Astrocyte of the hippocampus (primary cell): ENCODE data around the gene IL4I1.

Source experiments
- DNase-seq: peaks from one replicate; pipeline ENCODE4 v3.0.0; 2011; ENCODE audit warnings: low read depth, low spot score

IL4I1 gene

DNA sequence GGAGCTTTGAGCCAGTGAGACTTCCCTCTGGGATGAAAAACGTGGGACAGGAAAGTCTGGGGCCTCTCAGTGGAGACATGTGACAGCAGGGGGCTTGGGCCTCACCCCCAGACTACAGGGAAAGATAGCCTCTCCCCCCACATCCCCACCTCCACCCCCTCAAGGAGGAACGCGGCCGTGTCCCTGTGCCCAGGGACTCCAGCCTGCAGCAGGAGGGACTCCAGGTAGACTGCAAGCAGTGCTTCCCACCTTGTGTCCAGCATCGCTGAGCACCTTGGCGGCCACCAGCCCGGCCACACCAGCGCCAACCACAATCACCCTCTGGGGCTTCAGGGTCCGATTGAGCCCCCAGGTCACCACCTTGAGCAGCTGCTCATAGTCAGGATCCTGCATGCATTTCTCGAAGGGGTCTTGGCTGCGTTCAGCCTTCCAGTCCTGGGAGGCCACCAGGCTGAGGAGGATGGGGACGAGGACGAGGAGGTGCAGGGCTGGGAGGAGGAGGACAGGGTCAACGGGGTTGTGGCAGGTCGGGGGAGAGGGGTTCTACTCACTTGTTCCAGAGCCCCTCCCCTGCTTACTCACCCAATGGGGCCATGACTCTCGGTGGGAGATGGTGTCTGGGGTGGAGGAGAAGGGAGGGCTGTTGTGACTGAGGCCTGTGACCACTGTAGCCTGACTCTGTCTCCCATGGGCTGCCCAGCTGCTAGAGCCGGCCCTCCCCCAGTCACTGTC, 955 bp downstream of the IL4I1 start:
- no peak for DNase-seq

DNA sequence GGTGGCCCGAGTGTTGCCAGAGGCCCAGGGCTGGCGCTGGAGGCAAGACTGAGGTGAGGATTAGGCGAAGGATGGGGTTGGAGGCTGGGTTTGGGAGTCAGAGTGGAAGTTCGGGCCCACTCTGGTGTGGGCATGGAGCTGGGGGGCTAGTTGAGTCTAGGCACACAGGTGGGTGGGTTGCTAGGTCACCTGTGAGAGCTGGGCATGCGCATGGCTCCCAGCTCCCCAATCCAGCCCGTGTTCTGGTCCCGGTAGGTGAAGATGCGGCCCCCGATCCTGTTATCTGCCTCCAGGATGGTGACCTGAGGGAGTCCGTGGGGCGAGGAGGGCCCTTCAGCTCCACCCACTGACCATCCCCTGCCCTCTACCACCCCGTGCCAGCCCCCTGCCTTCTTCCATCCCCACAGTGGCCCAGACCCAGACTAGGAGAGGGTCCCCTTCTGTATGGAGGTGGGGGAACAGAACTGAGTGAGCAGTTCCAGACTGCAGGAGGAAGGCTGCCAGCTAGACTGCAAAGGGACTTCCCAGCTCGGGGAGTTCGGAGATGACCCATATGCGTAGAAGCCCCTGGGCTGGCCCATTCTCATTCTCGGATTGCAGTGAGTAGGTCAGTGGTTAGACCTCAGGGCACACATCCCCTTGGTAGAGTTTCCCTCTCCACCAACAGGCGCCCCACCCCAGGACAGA, 1.7 kb downstream of the IL4I1 start:
- DNase-seq: no peak

DNA sequence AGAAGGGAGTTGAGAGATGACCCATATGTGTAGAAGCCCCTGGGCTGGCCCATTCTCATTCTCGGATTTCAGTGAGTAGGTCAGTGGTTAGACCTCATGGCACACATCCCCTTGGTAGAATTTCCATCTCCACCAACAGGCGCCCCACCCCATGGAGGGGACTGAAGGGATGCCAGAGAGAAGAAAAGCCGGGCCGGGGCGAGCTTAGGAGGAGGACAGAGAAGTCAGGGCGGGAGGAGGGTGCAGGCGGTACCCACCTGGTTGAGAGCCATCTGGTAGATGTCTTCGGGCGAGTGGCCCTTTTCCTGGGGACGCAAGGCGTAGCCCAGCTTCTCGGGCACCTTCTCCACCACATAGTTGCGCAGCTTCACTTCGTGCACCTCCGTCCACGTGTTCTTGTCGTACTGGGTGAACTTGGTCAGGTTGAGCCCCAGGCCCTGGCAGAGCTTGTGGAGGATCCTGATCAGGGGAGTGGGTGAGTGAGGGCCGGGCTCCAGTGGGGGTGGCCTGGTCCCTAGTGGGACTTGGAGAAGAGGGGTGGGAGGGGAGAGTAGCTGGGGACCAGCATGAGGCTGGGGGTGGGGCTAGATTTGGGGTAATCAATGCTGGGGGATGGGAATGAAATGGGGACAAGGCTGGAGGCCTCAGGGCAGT, 2.5 kb downstream of the IL4I1 start:
- DNase-seq: no peak

DNA sequence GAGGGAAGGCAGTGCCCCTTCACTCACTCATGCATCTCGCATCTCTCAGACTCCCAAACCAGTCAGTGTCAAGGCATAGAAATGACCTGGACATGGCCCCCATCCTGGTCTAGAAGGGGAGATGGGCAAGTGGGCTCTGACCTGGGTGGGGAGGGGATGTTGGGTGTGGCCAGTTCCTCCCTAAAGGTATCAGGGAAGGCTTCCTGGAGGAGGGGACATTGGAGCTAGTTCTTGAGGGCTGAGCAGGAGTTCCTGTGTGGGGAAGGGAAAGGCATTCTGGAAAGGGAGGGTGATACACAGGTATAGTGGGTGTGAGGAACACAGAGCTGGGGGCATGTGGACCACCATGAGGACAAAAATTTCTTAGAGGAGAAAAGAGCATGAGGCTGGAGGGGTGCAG, 4.0 kb downstream of the IL4I1 start:
- DNase-seq: no peak

DNA sequence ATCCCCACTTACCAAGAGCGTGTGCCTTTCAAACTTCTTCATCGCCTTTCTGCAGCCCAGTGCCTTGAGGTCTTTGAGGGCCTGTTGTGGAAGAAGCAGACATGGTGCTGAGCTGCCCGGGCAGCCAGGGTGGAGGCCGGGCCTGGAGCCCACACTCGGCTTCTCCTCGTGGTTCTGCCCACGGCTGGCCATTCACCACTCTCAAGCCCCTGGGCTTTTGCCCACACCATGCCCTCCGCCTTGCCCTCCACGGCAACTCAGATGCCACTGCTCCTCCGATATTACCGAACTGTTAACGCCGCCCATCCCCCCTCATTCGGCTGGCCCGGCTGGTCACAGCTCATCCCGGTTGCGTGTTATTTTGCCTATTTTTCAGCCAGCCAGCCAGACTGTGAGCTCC, 5.3 kb downstream of the IL4I1 start:
- no peak for DNase-seq

DNA sequence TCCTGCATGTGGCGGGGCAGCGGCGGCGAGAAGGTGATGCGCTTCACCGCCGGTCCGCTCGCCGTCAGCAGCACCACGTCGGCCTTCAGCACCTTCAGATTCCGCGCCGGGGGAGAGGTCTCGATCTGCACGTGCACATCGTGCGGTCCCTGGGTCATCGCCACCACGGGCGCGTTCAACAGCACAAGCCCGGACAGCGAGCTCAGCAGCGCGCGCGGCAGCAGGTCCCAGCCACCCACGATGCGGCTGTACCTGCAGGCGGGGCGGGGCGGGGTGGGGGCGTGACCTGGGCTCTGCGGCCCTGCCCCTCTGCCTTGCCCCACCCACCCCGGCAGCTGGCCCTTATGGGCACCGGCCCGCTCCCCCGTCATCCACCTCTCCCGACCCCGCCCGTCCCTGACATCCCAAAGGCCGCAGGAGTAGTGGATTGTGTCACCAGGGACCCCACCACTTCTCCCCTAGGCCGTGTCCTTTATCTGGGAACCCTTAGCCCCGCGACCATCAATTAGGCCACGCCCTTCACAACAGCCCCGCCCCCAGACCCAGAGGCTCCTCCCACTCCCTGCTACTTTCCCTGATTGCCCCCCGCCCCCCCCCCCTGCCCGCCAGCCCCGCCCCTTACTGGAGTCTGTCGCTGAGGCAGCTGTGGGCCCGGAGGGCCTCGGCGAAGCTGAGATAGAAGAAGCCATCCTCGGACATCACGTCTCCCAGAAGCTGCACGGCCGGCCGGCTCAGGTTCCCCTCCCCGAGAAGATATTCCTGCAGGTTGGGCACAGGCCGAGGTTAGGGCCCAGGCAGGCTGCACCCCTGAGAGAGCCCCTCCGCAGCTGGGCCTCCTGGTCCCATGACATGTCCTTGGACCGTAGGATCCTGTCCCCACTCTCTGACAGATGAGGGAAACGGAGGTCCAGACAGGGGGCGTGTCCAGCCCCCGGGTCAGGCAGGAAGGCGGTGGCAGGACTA, 6.1 kb downstream of the IL4I1 start:
- peak; percentile 33 for DNase-seq

DNA sequence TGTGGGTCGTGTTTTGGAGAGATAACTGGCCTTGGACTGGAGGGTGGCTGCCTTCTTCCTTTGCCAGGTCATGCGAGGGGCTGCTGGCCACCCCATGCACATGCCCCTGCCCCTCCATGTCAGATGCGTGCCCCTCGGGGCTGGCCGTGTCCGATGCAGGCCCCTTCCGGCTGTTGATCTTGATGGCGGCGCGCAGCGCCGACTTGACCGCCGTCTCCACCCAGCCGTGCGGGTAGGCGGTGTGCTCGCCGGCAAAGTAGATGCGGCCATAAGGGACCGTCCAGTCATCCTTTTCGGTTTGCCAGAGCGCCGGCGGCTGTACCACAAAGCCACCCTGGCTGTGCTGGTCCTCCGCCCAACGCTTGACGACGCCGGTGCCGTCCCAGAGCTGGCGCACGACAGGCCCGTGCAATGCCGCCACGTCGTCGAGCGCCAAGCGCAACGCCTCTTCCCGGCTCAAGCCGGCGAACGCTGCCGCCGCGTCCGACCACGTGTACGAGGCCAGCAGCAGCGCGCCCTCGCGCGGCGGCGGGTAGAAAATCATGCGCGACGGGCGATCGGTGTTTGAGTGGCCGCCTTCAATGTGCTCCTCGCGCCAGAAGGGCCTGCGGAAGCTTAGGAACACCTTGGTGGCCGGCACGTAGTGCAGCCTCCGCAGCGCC, 6.9 kb downstream of the IL4I1 start:
- peak; percentile 89 for DNase-seq

DNA sequence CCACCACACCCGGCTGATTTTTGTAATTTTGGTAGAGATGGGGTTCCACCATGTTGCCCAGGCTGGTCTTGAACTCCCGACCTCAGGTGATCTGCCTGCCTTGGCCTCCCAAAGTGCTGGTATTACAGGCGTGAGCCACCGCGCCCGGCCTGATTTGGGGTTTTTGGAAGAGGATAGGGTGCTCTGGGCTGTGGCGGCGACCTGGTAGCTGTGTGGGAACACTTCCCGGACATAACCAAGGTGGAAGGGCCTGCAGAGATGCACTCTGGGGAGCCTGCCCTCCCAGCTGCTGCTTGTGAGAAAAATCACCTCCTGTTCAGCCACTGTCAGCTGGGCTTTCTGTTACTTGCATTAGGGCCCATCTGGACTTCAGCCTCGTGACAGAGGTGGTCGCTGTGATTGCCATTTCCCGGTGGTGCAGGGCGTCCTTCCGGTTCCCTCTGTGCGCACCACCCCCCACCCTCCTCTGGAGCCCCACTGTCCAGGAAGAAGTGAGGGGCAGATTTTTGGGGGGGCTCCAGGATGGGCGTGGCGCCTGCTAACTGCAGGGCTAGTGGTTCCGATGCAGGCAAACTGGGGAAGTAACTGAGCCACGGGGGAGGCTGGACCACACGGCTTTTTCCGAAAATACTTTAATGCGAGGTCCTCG, 7.5 kb downstream of the IL4I1 start:
- DNase-seq: no peak

DNA sequence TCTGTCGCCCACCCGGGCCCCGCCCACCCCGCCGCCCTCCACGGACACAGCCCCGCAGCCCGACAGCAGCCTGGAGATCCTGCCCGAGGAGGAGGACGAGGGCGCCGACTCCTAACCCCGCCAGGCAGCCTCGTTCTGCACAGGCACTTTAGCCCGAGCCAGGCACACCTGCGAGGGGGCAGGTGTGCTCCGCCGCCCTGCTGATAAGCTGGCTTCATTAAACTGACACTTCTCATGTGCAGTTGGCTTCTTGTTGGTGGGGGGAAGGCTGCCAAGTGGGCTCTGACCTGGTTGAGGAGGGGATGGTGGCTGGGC, 8.2 kb downstream of the IL4I1 start:
- no peak for DNase-seq

DNA sequence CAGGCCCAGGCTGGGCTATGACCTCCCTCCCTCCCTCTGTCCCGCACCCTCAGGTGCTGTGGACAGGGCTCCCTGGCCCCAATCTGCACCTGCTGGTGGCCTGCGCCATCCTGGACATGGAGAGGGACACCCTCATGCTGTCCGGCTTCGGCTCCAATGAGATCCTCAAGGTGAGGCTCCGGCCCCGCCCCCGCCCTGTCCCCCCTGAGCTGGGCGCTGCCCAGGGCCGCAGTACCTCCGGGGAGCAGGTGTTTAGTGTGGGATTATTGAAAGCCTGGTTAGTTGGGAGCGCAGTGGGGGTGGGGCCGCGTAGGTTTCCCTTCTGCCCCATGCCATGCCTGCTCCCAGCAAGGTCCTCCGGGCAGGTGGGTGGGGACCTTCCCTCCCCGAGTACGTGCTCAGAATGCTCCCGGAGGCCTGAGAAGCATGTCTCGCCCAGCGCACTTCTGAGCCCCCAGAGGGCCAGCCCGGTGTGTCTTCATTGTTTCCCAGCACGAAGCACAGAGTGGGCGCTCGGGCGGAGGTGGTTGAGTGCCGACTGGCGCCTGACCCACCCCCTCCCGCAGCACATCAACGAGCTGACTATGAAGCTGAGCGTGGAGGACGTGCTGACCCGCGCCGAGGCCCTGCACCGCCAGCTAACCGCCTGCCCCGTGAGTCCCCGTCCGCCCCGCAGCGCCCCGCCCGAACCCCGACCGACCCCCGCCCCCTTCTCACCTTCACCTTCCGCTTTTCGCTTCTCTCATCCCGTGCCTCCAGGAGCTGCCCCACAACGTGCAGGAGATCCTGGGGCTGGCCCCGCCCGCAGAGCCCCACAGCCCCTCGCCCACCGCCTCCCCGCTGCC, 8.8 kb downstream of the IL4I1 start:
- no peak for DNase-seq

DNA sequence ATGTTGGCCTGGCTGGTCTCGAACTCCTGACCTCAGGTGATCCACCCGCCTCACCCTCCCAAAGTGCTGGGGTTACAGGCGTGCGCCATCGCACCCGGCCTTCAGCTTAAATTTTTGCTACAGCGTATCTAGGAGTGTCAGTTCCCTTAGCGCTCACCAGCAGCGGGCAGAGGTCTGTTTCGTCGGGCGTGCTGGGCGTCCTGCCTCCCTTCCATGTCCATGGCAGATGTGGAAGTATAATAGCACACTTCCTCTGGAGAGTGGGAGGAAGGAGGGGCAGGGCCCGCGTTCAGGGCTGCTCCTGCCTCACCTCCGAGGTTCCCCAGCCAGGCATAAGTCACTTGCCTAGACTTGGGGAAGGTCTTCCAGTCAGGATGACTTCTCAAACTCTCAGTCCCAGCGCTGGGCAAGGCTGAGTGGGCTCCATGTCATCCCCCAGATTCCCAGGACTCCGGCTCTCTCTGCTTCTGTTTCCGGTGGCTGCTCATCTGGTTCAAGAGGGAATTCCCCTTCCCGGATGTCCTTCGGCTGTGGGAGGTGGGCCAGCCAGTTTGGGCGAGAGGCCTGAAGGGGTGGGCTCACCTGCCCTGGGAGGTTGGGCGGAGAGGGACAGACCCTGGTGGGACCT, 9.5 kb downstream of the IL4I1 start:
- DNase-seq: no peak

DNA sequence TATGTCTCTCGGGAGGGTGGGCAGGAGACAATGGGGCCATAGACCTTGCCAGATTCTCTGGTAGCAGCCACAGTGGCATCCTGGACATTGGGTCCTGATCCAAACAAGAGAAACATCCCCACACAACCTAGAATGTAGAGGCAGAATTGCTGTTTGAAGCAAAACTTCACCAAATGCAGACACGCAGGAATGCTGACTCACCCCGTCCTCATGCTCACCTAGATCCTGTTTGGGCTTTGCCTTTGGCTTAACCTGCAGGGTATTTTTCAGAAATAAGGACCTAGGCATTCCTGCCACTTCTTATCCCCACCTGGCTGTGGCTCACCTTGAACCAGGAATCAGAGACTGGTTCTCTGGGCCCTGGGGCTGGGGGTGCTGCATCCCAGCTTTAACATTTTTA, 11.9 kb downstream of the IL4I1 start:
- no peak for DNase-seq

DNA sequence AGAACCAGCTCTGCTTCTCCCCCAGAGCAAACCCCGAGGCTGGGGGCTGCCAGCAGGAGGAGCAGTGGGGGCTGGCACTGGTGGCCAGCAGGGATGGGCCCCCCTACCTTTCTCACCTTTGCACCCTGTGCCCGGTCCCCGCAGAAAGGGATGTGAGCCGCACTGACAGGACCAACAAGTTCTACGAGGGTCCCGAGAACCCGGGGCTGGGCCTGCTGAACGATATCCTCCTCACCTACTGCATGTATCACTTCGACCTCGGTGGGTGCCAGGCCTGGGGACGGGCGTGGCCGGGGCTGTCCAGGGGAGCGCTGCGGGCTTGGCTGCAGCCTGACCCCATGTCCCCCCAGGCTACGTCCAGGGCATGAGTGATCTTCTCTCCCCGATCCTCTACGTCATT, 12.6 kb downstream of the IL4I1 start:
- no peak for DNase-seq

DNA sequence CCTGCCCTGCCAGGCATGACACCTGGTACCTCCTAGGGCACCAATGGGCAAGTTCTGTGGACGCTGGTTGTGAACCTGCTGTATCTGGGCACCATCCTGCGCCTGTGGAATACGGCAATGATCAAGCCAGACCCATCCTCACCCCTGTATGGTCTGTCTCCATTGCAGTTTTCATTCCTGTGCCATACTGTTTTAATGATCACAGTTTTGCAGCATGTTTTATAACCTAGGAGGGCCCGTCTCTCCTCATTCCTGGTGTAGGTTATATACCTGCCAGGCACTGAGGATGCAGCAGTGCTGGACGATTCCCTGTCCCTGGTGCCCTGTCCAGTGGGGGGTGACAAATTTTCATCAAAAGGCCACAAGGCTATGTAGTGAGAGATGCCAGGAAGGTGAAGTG, 13.6 kb downstream of the IL4I1 start:
- DNase-seq: no peak

DNA sequence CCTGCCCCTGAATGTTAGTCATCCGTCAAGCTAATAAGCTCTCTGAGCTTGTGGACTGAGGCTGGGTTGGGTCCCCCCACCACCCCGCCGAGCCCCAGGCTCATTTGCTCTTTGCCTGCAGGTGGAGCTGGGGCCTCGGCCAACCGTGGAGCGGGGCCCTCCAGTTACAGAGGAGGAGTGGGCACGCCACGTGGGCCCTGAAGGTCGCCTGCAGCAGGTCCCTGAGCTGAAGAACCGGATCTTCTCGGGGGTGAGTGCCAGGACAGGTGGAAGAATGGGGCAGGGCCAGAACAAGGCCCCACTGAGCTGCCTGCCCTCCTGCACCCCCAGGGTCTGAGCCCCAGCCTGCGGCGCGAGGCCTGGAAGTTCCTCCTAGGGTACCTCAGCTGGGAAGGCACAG, 14.0 kb downstream of the IL4I1 start:
- no peak for DNase-seq

DNA sequence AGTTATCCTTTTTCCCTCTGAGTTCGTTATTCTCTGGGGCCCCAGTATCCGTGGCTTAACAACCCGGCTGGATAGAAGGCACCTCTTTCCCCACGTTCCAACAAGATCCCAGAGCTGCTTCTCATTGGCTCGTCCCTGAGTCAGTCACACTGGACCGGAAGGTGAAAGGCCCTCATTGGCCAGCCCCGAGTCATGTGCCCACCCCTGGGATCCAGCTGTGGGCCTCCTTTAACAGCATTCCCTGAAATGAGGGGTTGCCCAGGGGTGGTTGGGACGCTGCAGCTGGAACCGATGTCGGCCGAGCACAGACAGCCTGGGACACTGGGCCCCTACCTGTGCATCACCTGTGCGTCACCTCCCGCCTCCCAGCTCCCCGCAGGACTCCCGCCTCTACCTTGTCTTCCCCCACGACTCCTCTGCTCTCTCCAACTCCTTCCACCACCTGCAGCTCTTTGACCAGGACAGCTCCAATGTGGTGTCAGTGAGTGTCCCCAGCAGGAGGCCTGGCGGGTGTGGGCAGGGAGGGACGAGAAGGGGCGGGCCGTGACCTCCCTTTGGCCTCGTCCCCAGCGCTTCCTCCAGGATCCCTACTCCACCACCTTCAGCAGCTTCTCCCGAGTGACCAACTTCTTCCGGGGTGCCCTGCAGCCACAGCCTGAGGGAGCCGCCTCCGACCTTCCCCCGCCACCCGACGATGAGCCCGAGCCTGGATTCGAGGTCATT, 14.9 kb downstream of the IL4I1 start:
- no peak for DNase-seq

DNA sequence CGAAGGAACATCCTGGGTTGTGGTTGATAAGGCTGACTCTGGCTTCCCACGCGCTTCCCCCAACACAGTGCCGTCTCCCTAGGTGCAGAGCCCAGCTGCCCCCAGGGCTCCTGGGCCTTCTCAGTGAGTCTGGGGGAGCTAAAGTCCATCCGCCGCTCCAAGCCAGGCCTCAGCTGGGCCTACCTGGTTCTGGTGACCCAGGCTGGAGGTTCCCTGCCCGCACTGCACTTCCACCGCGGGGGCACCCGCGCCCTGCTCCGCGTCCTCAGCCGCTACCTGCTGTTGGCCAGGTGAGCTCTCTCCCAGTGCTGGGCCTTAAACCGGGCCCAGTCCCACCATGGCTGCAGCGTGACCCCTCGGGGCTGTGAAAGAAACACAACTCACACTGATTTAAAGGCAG, 15.5 kb downstream of the IL4I1 start:
- DNase-seq: no peak

DNA sequence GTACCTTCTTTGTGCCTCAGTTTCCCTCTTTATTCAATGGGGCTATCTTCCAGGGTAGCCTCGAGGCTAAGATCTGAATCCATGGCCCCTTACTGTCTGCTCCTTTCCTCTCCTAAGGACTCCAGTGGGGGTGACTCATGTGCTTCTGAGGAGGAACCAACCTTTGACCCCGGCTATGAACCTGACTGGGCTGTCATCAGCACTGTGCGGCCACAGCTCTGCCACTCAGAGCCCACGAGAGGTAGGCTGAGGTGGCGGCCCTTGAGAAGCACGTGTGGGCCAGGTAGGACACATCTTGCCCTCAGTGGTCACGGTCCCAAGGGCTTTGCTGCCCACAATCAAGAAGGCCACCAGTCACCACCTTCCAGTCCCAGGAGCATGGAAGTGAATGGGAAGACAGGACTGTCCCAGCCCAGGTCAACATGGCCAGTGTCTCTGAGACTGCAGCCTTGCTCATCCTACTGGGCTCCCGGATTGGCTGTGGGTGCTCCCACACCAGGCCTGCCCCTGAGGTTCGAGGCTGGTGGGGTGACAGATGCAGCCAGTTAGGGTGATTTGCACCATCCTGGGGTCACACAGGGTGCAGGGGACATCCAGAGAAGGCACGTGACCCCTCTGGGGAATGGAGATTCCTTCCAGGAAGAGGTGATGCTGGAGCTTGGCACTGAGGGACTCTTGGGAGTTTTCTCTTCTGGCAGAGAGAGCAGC, 16.4 kb downstream of the IL4I1 start:
- no peak for DNase-seq
